PFSK-1 (cell line): ENCODE measurements around the gene FKBP15.

ENCODE experiments used
- POLR2AphosphoS5 ChIP-seq: IDR thresholded peaks from 2 replicates; pipeline ENCODE4 v1.6.1; 2012; ENCODE audit warnings: low read depth, mild to moderate bottlenecking, control low read depth, low read length, moderate library complexity
- TAF1 ChIP-seq: IDR thresholded peaks from 2 replicates; pipeline ENCODE4 v1.6.1; 2012; ENCODE audit warnings: low read length, control low read depth, borderline replicate concordance; ENCODE audit not compliant: insufficient read depth
- TF ChIP-seq, protein P1 (sequence below), 2 experiments: IDR thresholded peaks; 2 replicates each; pipeline versions ENCODE4 v1.6.1 to v1.8.0; 2011 to 2012; ENCODE audit warnings: low read depth in 2 of 2, low read length in 2 of 2, control low read depth in 1 of 2, inconsistent platforms in 1 of 2, mild to moderate bottlenecking in 1 of 2, moderate library complexity in 1 of 2; ENCODE audit not compliant: insufficient read depth in 1 of 2

DNA sequence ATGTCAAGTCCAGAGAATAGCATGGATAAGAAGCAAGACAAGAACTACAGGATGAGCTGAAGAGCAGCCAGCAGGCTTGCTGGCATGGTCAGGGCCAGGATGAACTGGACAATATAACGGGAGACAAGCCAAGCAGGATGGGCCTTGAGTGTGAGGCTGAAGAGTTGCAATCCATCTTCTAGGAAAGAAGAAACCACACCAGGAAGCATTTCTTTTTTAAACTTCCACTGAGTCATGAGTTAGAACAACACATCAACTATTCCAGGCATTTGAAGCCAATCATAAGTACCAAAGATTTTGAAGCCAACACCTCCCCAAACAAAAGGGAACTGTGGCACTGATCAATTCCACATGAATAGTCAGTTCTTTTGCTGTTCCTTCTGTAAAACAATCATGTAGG lies 43.0 kb downstream of the FKBP15 start:
- no peak for TF ChIP-seq POLR2AphosphoS5
- TF ChIP-seq, protein P1, sequence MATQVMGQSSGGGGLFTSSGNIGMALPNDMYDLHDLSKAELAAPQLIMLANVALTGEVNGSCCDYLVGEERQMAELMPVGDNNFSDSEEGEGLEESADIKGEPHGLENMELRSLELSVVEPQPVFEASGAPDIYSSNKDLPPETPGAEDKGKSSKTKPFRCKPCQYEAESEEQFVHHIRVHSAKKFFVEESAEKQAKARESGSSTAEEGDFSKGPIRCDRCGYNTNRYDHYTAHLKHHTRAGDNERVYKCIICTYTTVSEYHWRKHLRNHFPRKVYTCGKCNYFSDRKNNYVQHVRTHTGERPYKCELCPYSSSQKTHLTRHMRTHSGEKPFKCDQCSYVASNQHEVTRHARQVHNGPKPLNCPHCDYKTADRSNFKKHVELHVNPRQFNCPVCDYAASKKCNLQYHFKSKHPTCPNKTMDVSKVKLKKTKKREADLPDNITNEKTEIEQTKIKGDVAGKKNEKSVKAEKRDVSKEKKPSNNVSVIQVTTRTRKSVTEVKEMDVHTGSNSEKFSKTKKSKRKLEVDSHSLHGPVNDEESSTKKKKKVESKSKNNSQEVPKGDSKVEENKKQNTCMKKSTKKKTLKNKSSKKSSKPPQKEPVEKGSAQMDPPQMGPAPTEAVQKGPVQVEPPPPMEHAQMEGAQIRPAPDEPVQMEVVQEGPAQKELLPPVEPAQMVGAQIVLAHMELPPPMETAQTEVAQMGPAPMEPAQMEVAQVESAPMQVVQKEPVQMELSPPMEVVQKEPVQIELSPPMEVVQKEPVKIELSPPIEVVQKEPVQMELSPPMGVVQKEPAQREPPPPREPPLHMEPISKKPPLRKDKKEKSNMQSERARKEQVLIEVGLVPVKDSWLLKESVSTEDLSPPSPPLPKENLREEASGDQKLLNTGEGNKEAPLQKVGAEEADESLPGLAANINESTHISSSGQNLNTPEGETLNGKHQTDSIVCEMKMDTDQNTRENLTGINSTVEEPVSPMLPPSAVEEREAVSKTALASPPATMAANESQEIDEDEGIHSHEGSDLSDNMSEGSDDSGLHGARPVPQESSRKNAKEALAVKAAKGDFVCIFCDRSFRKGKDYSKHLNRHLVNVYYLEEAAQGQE (IDR thresholded peaks at IDR 0.05; ENCODE audit: insufficient read depth in 1 of 2, low read depth in 2 of 2, low read length in 2 of 2): no peak
- TF ChIP-seq TAF1: no peak
